ENCODE measurements around the gene OST4. TPM values are rescaled to one million over a fixed set of nuclear protein-coding genes. Genes with fewer than 3 reads are reported as not detected.

The OST4 gene
- total RNA-seq, 1 experiment from 2014 or later = 184 TPM

GRCh38 chr2:27053776-27054175 lies 17.7 kb downstream of the OST4 start:
- no peak for DNase-seq (ENCODE audit: low read depth)

- no peak for DNase-seq (ENCODE audit: low read depth)
Observed at GRCh38 chr2:27053321-27053720, 18.1 kb downstream of the OST4 start.

DNA sequence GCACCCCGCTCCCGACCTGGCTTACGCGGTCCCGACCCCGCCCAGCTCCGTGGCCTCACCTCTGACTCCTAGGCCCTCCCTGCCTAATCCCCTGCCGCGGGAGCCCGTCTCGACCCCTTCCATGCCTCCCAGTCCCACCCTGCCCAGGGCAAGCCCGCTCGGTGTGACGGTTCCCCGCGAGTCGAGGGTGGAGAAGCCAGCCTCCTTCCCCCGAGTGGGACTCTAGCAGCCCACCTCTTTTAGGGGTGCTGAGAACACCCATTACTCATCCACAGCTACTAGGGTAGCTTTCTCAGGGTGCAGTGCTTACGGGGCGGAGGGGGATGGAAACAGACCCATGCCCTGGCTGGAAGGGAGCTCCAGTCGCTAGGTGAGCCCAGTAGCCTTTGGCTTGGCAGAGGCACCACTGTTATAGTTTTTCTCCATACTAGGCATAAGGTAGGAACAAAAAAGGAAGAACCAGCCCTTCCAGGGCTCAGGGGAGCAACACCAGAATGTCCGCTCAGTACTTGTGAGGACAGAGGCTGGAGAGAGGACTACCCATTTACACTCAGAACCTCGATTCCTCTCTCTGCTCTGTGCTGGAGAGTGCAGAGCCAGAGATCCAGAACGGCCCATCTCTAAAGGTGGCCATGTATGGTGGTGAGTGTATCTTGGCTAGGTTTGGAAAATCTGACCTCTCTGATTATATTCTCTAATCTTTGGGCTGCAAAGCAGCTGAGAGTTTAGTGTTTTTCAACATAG lies 19.4 kb downstream of the OST4 start:
- no peak for DNase-seq (ENCODE audit: low read depth)

DNA sequence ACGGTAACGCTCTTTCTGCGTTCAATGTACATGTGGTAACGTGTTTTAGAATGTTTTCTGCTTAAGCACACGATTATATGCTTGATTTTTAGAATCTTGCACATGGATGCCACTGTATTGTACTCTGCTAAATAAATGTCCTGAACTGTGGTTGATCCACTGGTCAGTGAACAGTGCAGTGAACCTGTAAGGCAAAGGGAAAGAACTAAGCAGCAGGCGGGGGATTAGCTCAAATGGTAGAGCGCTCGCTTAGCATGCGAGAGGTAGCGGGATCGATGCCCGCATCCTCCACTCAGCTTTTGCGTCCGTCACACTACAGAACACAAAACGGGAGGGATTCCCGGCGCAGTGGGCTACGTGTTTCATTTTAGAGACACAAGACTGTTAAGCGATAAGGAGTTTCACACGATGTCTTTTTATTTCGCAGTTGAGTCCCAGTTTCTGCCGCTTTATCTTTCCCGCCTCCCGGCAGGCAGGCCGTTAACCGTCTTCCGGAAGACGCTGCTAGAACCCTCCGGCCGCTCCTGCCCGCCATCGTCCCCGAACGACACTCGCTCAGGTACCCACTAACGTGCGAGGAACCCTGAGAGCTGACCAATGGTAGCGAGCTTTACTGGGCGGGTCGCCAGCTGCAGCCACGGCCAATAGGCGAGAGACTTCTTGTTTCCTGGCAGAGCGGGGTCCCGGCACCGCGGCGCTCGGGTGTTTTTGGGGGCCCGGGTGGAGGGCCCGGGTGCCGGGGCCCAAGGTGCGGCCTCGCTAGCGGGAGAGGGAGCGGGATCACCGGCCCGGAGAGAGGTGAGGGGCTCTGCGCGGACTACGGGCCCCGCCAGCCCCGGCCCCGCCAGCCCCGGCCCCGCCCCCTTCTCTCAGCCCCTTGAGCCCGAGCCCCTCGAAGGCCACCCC lies 20.2 kb downstream of the OST4 start, which contains the start of gene AGBL5:
TSS of gene AGBL5 (plus strand) at position 673 of the 906 bp plus-strand sequence. CDS start 1,291 bp downstream, outside the sequence.
- DNase-seq (ENCODE audit: low read depth) = peak; percentile 96

DNA sequence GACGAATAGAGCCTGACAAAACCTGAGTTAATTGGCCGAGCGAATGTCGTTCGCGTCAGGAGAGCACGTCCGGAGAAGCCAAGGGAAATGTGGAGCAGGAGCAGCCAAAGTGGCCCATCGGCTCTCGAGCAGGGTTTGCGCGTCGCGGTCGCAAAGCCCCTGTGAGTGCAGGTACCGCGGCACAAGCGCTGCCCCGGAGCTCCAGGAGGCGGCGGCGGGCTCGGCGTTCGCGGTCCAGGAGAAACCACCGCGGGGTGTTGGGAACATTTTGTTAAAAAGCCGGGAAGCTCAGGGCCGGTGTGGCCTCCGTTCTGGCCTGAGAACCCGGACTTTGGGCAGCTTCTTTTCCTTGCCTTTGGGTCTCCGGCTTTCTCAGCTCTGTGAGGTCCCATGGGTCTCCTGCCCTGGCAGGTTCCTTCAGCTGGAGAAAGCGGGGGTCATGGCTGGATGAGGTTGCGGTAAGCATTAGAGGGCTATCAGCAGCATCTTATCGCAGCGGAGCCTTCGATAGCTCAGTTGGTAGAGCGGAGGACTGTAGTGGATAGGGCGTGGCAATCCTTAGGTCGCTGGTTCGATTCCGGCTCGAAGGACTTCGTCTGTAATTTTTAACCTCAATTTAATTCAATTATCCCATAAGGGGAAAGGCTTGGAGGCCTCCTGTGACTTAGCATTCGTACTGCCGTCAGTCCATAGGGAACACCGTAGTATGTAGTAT lies 21.0 kb downstream of the OST4 start:
- DNase-seq (ENCODE audit: low read depth) = peak; percentile 93

GRCh38 chr2:27049422-27050280 lies 21.8 kb downstream of the OST4 start:
- DNase-seq (ENCODE audit: low read depth) = peak; percentile 66

DNA sequence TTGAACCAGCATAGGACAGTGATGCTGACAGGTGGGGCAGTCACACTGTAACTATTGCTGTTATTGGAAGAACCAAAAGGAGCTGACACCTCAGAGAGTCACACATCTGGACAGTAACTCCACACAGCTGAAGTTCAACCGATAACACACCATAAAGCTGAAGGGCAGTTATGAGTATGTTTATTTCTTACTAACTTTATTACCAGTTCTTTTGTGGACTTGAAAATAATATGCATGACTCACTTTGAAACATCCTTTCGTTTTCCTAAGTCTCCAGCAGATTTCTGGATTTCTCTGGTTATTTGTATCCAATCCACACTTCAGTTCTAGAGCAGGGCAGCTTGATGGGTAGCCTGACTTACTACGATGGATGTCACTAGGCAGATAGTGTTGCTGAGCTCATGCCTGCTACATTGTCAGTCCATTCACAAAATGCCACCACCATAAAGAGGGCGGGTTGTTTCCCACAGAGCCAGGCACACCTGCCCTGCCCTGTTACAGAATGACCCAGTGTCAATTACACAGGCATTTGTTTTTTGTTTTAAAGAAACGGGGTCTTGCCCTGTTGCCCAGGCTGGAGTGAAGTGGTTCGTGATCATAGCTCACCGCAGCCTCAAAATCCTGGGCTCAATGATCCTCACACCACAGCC lies 28.3 kb downstream of the OST4 start:
- no peak for DNase-seq (ENCODE audit: low read depth)

DNA sequence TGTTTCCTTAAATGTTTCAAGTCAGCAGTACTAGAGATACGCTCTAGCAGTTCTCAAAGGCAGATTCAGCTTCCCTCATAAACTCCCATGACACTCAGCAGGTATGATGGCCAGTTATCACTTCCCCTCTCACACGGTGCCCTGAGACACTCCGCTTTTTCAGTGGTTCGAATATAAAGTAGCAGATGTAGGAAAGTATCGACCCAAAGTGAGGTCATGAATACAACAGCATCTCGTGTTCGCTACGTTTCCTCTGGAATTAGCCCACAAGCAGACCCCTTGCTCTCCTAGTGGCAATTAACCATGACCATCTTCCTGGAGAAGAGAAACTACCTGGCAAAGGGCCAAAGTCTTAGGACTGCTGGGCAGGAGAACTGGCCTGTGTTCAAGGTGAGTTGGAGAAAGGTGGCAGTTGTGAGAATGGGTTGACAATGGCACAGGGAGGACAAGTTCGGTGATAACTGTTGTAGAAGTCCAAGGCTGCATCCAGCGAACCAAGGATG lies 29.2 kb downstream of the OST4 start:
- peak; percentile 39 for DNase-seq (ENCODE audit: low read depth)

- DNase-seq (ENCODE audit: low read depth) = peak; percentile 73
Observed at GRCh38 chr2:27041752-27042151, 29.7 kb downstream of the OST4 start.

DNA sequence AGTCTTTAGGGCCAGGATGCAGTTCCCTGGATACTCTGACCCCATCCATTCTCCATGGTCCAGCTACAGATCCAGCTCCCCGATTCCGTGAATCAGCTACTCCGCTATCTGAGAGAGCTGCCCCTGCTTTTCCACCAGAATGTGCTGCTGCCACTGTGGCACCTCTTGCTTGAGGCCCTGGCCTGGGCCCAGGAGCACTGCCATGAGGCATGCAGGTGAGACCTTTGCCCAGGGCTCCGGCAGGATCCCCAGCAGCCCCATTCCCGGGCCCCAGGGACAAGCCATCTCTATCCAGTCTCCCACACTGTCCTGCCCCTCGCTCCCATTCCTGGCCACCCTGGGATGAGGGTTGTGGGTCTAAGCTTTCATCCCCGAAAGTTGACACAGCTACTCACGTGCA lies 31.2 kb downstream of the OST4 start:
- no peak for DNase-seq (ENCODE audit: low read depth)

DNA sequence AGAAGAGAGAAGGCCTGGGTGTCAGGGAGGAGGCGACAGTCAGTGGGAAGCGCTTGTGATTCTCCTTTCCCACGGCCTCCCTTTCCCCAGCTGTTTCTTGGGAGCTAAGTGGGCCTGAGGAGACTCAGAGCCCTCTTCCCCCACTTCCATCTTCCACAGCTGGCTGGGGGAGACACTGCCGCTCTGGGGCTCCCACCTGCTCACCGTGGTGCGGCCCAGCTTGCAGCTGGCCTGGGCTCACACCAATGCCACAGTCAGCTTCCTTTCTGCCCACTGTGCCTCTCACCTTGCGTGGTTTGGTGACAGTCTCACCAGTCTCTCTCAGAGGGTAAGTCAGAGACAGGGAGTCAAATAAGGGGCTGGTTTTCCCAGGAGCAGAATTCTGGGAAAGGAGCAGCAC lies 31.6 kb downstream of the OST4 start:
- no peak for DNase-seq (ENCODE audit: low read depth)

GRCh38 chr2:27039426-27039825 lies 32.0 kb downstream of the OST4 start:
- no peak for DNase-seq (ENCODE audit: low read depth)

GRCh38 chr2:27038631-27039339 lies 32.7 kb downstream of the OST4 start:
- no peak for DNase-seq (ENCODE audit: low read depth)

DNA sequence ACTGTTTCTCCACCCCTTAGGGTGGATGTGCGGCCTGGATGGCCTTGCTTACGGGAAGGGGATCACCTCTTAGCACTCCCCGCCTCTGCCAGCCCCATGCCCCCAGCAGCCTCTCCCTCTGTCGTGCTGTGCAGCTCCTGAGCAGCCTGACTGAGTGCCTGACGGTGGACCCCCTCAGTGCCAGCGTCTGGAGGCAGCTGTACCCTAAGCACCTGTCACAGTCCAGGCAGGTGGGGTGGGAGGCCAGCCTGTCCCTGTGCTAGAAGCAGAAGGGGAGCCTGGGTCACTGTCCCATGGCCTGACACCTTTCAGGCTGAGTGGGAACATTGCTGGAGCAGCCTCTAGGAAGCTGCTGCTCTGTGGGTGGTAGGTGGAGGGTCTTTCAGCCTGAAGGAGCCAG lies 33.4 kb downstream of the OST4 start:
- DNase-seq (ENCODE audit: low read depth) = no peak

GRCh38 chr2:27033253-27033852 lies 38.1 kb downstream of the OST4 start:
- DNase-seq (ENCODE audit: low read depth) = no peak

DNA sequence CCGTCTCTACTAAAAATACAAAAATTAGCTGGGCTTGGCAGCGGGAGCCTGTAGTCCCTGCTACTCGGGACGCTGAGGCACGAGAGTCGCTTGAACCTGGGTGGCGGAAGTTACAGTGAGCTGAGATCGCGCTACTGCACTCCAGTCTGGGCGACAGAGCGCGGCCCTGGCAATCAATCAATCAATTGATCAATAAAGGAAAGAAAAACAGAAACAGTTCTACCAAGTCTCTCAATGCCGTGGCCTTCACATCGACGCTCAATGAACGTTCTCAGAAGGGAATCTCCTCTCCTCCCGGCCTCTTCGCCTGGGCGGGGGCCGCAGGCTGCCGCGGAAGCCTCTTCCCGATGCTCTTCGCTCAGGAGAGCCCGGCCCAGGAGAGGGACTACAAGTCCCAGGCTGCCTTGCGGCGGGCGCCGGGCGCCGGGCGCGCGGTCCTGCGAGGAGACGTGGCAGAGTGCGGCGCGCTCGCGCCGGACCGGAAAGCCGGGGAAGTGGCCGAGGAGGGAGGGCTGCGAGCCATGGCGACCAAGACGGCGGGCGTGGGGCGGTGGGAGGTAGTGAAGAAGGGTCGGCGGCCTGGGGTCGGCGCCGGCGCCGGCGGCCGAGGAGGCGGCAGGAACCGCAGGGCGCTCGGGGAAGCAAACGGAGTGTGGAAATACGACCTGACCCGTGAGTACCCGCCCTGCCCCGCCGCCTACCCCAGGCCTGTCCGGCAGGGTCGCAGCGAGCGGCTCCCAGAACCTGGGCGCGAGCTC lies 38.8 kb downstream of the OST4 start, which contains the start of gene TMEM214:
TSS of gene TMEM214 (plus strand) at position 471 of the 758 bp plus-strand sequence. CDS start at position 522, 51 bp downstream.
- DNase-seq (ENCODE audit: low read depth) = peak; percentile 91

- no peak for DNase-seq (ENCODE audit: low read depth)
Observed at GRCh38 chr2:27029051-27029450, 42.4 kb downstream of the OST4 start.

- DNase-seq (ENCODE audit: low read depth) = no peak
Observed at GRCh38 chr2:27027211-27027651, 44.2 kb downstream of the OST4 start.

Data from Daoy (cell line).